GM23248 (cell line): Measurements from ENCODE around the gene DYRK4. TPM values are rescaled to one million over a fixed set of nuclear protein-coding genes. Genes with fewer than 3 reads are reported as not detected.

ENCODE experiments used
- DNase-seq: peaks from one replicate; pipeline ENCODE4 v3.0.0-alpha.2; 2015
- H2AFZ ChIP-seq: fragments of 200-600 bp; sonication (generic); 2 replicates; pipeline ENCODE4 v1.6.1; 2016; ENCODE audit warnings: antibody characterized with exemption
- H3F3A ChIP-seq: fragments of 200-600 bp; sonication (generic); 2 replicates; pipeline ENCODE4 v1.6.1; 2016; ENCODE audit warnings: mild to moderate bottlenecking, antibody characterized with exemption, mixed run types; ENCODE audit not compliant: insufficient read depth
- H3K27ac ChIP-seq: fragments of 200-600 bp; sonication (generic); 2 replicates; pipeline ENCODE4 v1.5.1; 2016; ENCODE audit warnings: mild to moderate bottlenecking
- H3K27me3 ChIP-seq: fragments of 200-600 bp; sonication (generic); replicated peaks from 2 replicates; pipeline ENCODE4 v1.6.1; 2016; ENCODE audit warnings: mild to moderate bottlenecking; ENCODE audit not compliant: insufficient read depth
- H3K36me3 ChIP-seq: fragments of 200-600 bp; sonication (generic); 2 replicates; pipeline ENCODE4 v1.6.1; 2016; ENCODE audit warnings: low read depth, mild to moderate bottlenecking
- H3K4me1 ChIP-seq: fragments of 200-600 bp; sonication (generic); 2 replicates; pipeline ENCODE4 v1.6.1; 2016; ENCODE audit warnings: mild to moderate bottlenecking; ENCODE audit not compliant: insufficient read depth
- H3K4me2 ChIP-seq: fragments of 200-600 bp; sonication (generic); one replicate; pipeline ENCODE4 v1.6.1; 2016; ENCODE audit warnings: mild to moderate bottlenecking; ENCODE audit not compliant: unreplicated experiment
- H3K4me3 ChIP-seq: fragments of 200-600 bp; sonication (generic); 2 replicates; pipeline ENCODE4 v1.5.1; 2016; ENCODE audit warnings: mild to moderate bottlenecking
- H3K79me2 ChIP-seq: fragments of 200-600 bp; sonication (generic); 2 replicates; pipeline ENCODE4 v1.6.1; 2016; ENCODE audit warnings: mild to moderate bottlenecking; ENCODE audit not compliant: insufficient read depth
- H3K9ac ChIP-seq: fragments of 200-600 bp; sonication (generic); 2 replicates; pipeline ENCODE4 v1.6.1; 2016; ENCODE audit warnings: mild to moderate bottlenecking
- H3K9me2 ChIP-seq: fragments of 200-600 bp; sonication (generic); 2 replicates; pipeline ENCODE4 v1.6.1; 2016; ENCODE audit warnings: mixed run types, mild to moderate bottlenecking, moderate library complexity; ENCODE audit not compliant: insufficient read depth
- H3K9me3 ChIP-seq: fragments of 200-600 bp; sonication (generic); one replicate; pipeline ENCODE4 v1.6.1; 2017; ENCODE audit warnings: low read depth
- H4K20me1 ChIP-seq: fragments of 200-600 bp; sonication (generic); 2 replicates; pipeline ENCODE4 v1.6.0; 2016; ENCODE audit not compliant: insufficient read depth
- EZH2 ChIP-seq: fragments of 200-600 bp; sonication (generic); IDR thresholded peaks from 2 replicates; pipeline ENCODE4 v1.6.1; 2018; ENCODE audit warnings: antibody characterized with exemption, mild to moderate bottlenecking; ENCODE audit not compliant: insufficient read depth, poor library complexity, severe bottlenecking
- EZH2phosphoT487 ChIP-seq: fragments of 200-600 bp; sonication (generic); IDR thresholded peaks from 2 replicates; pipeline ENCODE4 v1.6.1; 2018; ENCODE audit warnings: antibody characterized with exemption, moderate library complexity, mild to moderate bottlenecking, low read depth; ENCODE audit not compliant: insufficient read depth
- WGBS, 2 experiments: methylation state at CpG; one replicate each; pipeline ENCODE4 v1.1.6; 2015 to 2017; ENCODE audit warnings: low lambda C conversion rate in 2 of 2, low coverage in 1 of 2; ENCODE audit errors: missing lambda C conversion rate in 2 of 2; 5-methylcytosine and 5-hydroxymethylcytosine counted together
- in situ Hi-C: fragments of 300-500 bp; cut with MboI; formaldehyde crosslinking; loops from 2 replicates; pipeline ENCODE4 v1.15.0; 2020
- polyA plus RNA-seq: library from polyadenylated mRNA; unstranded; fragments of >200 nt; fragmentation: Nextera tagmentation; extraction: Ambion mirVana; gene quantifications from 2 replicates; pipeline ENCODE4 v1.2.1, GENCODE V29; 2016
- total RNA-seq: library from RNA; depleted of rRNA; stranded (reverse); fragments of >200 nt; shearing (Covaris generic); gene quantifications from 2 replicates; pipeline ENCODE4 v1.2.3, GENCODE V29; 2014

Gene DYRK4
- total and polyA plus RNA-seq, 2 experiments from 2014 or later: 63.3 to 64.5 TPM

- Histone ChIP-seq H3K27me3 (peaks cover 8% of the 10 kb centered on the region; the same call in 1 of the 2 replicates), H3K36me3 (0 out of 2 replicates have a peak, but pooled peaks cover 15% of the 10 kb centered on the region), H3K4me2 (no peak overlapping the region), H3K9ac (no peak overlapping the region), H3F3A (no peaks in the 10 kb centered on the region), H3K4me3 (no peak overlapping the region), H4K20me1 (no peaks in the 10 kb centered on the region), H3K9me3 (no peaks in the 10 kb centered on the region), H3K27ac (no peak overlapping the region), H2AFZ (no peak overlapping the region), H3K4me1 (peaks cover 11% of the 10 kb centered on the region; the same call in 1 of the 2 replicates), H3K9me2 (no peaks in the 10 kb centered on the region), H3K79me2 (peaks cover 46% of the 10 kb centered on the region)
- in situ Hi-C loops: no loop called here
- 83 to 86% methylated on average over 3 of the region's 3 CpGs for WGBS, 2 experiments
- no peak for TF ChIP-seq EZH2
- TF ChIP-seq EZH2phosphoT487: no peak
- DNase-seq: no peak
These were observed 45.0 kb downstream of the DYRK4 start for GRCh38 chr12:4607056-4607455.

GRCh38 chr12:4609071-4609470 is 47.1 kb downstream of the DYRK4 start:
- H3K4me3 ChIP-seq: no peak overlapping the region
- no peaks in the 10 kb centered on the region for H4K20me1 ChIP-seq
- WGBS, 2 experiments: 89 to 91% methylated on average over 9 of the region's 9 CpGs
- no peaks in the 10 kb centered on the region for H3K27me3 ChIP-seq
- peaks cover 46% of the 10 kb centered on the region for H3K79me2 ChIP-seq
- no peak overlapping the region for H3K9ac ChIP-seq
- in situ Hi-C loops: no loop called here
- no peaks in the 10 kb centered on the region for H3K9me3 ChIP-seq
- H3K27ac ChIP-seq: no peak overlapping the region
- peaks cover 11% of the 10 kb centered on the region; the same call in 1 of the 2 replicates for H3K4me1 ChIP-seq
- H3F3A ChIP-seq: no peaks in the 10 kb centered on the region
- no peak for DNase-seq
- peaks cover 28% of the 10 kb centered on the region; the same call in 1 of the 2 replicates for H3K36me3 ChIP-seq
- no peaks in the 10 kb centered on the region for H3K9me2 ChIP-seq
- H2AFZ ChIP-seq: no peak overlapping the region
- TF ChIP-seq EZH2 (no peak), EZH2phosphoT487 (no peak)
- H3K4me2 ChIP-seq: no peak overlapping the region

- Histone ChIP-seq H3K9me3 (no peaks in the 10 kb centered on the region), H2AFZ (no peak overlapping the region), H3K9ac (no peak overlapping the region), H3K4me2 (no peak overlapping the region), H3F3A (no peaks in the 10 kb centered on the region), H3K27ac (no peak overlapping the region), H3K27me3 (no peaks in the 10 kb centered on the region), H3K4me1 (peaks cover 10% of the 10 kb centered on the region; the same call in 1 of the 2 replicates), H3K79me2 (peaks cover 38% of the 10 kb centered on the region), H3K36me3 (peaks cover 33% of the 10 kb centered on the region; the same call in 1 of the 2 replicates), H4K20me1 (no peaks in the 10 kb centered on the region), H3K9me2 (no peaks in the 10 kb centered on the region), H3K4me3 (no peak overlapping the region)
- in situ Hi-C loops: no loop called here
- WGBS, 2 experiments: 74% methylated on average over 4 of the region's 4 CpGs
- DNase-seq: no peak
- TF ChIP-seq EZH2phosphoT487 (no peak), EZH2 (no peak)
These were observed 48.5 kb downstream of the DYRK4 start for GRCh38 chr12:4610481-4610880.

GRCh38 chr12:4615667-4616066 is 53.7 kb downstream of the DYRK4 start:
- Histone ChIP-seq H3K4me1 (no peaks in the 10 kb centered on the region), H3K36me3 (peaks cover 30% of the 10 kb centered on the region; the same call in 1 of the 2 replicates), H3F3A (no peaks in the 10 kb centered on the region), H3K9me2 (no peaks in the 10 kb centered on the region), H3K27ac (no peak overlapping the region), H3K79me2 (no peaks in the 10 kb centered on the region), H3K4me2 (no peak overlapping the region), H4K20me1 (no peaks in the 10 kb centered on the region), H3K4me3 (no peak overlapping the region), H2AFZ (no peak overlapping the region), H3K9ac (no peak overlapping the region), H3K27me3 (no peaks in the 10 kb centered on the region), H3K9me3 (no peaks in the 10 kb centered on the region)
- 98% methylated on average over 9 of the region's 9 CpGs for WGBS, 2 experiments
- in situ Hi-C loops: no loop called here
- DNase-seq: no peak
- TF ChIP-seq EZH2phosphoT487: no peak
- no peak for TF ChIP-seq EZH2

DNA sequence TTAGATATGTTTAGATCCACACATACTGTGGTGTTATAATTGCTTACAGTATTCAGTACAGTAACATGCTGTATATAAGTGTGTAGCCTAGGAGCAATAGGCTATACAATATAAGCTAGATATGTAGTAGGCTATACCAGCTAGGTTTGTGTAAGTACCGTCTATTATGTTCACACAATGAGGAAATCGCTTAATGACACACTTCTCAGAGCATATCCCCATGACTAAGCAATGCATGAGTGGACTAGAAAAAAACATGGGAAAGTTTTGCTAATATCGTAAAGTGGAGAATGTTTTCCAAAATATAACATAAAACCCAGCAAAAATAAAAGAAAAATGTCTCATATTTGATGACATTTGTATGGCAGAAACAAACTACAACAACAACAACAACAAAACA is 59.5 kb downstream of the DYRK4 start:
- Histone ChIP-seq H3K9ac (no peak overlapping the region), H3K4me1 (no peaks in the 10 kb centered on the region), H3K4me3 (no peak overlapping the region), H4K20me1 (no peaks in the 10 kb centered on the region), H3K27me3 (no peaks in the 10 kb centered on the region), H3K9me2 (no peaks in the 10 kb centered on the region), H3K9me3 (no peaks in the 10 kb centered on the region), H3K36me3 (no peaks in the 10 kb centered on the region), H3K27ac (no peak overlapping the region), H3K4me2 (no peak overlapping the region), H3F3A (no peaks in the 10 kb centered on the region), H3K79me2 (no peaks in the 10 kb centered on the region), H2AFZ (no peak overlapping the region)
- 88 to 89% methylated on average over 3 of the region's 3 CpGs for WGBS, 2 experiments
- in situ Hi-C loops: no loop called here
- no peak for TF ChIP-seq EZH2
- no peak for TF ChIP-seq EZH2phosphoT487
- peak; percentile 3 for DNase-seq
